Fibroblast of skin of scalp (primary cell): ENCODE data around the gene JAKMIP1.
"Not testable (repeated sequence)": the region's sequence is repeated elsewhere in the genome, so short reads cannot be mapped to it uniquely, and the experiment has no call there.

ENCODE experiments used
- DNase-seq: peaks from one replicate; pipeline ENCODE4 v3.0.0-alpha.2; 2013

JAKMIP1 gene

GRCh38 chr4:6008766-6009385, 191.5 kb downstream of the JAKMIP1 start:
- no peak for DNase-seq

- no peak for DNase-seq
These were observed 192.2 kb downstream of the JAKMIP1 start for GRCh38 chr4:6008092-6008551.

- DNase-seq = no peak
These were observed 195.2 kb downstream of the JAKMIP1 start for GRCh38 chr4:6005175-6005574.

GRCh38 chr4:6003485-6003884, 196.9 kb downstream of the JAKMIP1 start:
- not testable (repeated sequence) for DNase-seq

GRCh38 chr4:6002926-6003325, 197.4 kb downstream of the JAKMIP1 start:
- no peak for DNase-seq

- DNase-seq = no peak
These were observed 197.9 kb downstream of the JAKMIP1 start for GRCh38 chr4:6002492-6002833.

- no peak for DNase-seq
These were observed 198.5 kb downstream of the JAKMIP1 start for GRCh38 chr4:6001680-6002491.

- DNase-seq = no peak
These were observed 200.5 kb downstream of the JAKMIP1 start for GRCh38 chr4:5999830-6000365.

- no peak for DNase-seq
These were observed 201.0 kb downstream of the JAKMIP1 start for GRCh38 chr4:5999356-5999755.

GRCh38 chr4:5998333-5998936, 201.9 kb downstream of the JAKMIP1 start:
- peak; percentile 61 for DNase-seq

GRCh38 chr4:5996641-5997040, 203.7 kb downstream of the JAKMIP1 start:
- DNase-seq = no peak

GRCh38 chr4:5995901-5996623, 204.3 kb downstream of the JAKMIP1 start:
- no peak for DNase-seq

- DNase-seq = no peak
These were observed 206.2 kb downstream of the JAKMIP1 start for GRCh38 chr4:5993876-5994811.

- DNase-seq = not testable (repeated sequence)
These were observed 207.0 kb downstream of the JAKMIP1 start for GRCh38 chr4:5993346-5993745.

GRCh38 chr4:5992828-5993321, 207.5 kb downstream of the JAKMIP1 start:
- no peak for DNase-seq

GRCh38 chr4:5992171-5992827, 208.1 kb downstream of the JAKMIP1 start:
- DNase-seq = no peak

- no peak for DNase-seq
These were observed 208.9 kb downstream of the JAKMIP1 start for GRCh38 chr4:5991405-5991804.

- DNase-seq = no peak
These were observed 209.7 kb downstream of the JAKMIP1 start for GRCh38 chr4:5990446-5991160.

- no peak for DNase-seq
These were observed 210.8 kb downstream of the JAKMIP1 start for GRCh38 chr4:5989236-5990225.
